Activated naive CD4-positive, alpha-beta T cell treated with anti-CD3 and anti-CD28 coated beads for 36 hours (primary cell): Measurements from ENCODE around the gene SEMA4D. TPM values are rescaled to one million over a fixed set of nuclear protein-coding genes. Genes with fewer than 3 reads are reported as not detected.

ENCODE experiments used
- CTCF ChIA-PET: fragments of 350-600 bp; sonication (Branson Sonifier 250); formaldehyde crosslinking; loops from one replicate; lab custom pipeline; 2021; ENCODE audit warnings: antibody characterized with exemption; lab: Charles Lee
- DNase-seq: peaks from one replicate; pipeline ENCODE4 v3.0.0-alpha.2; 2020
- H3K27ac Mint-ChIP-seq: one replicate; pipeline ENCODE4 v1.8.0; 2021; ENCODE audit warnings: mild to moderate bottlenecking, mixed read lengths
- H3K27me3 Mint-ChIP-seq: one replicate; pipeline ENCODE4 v1.8.0; 2021; ENCODE audit warnings: low read depth, mixed read lengths
- H3K36me3 Mint-ChIP-seq: one replicate; pipeline ENCODE4 v1.8.0; 2021; ENCODE audit warnings: low read depth, mixed read lengths
- H3K4me1 Mint-ChIP-seq: one replicate; pipeline ENCODE4 v1.8.0; 2021; ENCODE audit warnings: low read depth, mixed read lengths
- H3K4me3 Mint-ChIP-seq: one replicate; pipeline ENCODE4 v1.8.0; 2021; ENCODE audit warnings: mild to moderate bottlenecking, moderate library complexity, mixed read lengths
- H3K9me3 Mint-ChIP-seq: one replicate; pipeline ENCODE4 v1.8.0; 2021; ENCODE audit warnings: mixed read lengths
- intact Hi-C: fragments of 100-400 bp; cut with micrococcal nuclease; formaldehyde crosslinking; loops from one replicate; pipeline ENCODE4 v1.15.1; 2023
- total RNA-seq, 2 experiments: library from RNA; stranded (reverse); gene quantifications; one replicate each; pipeline ENCODE4 v1.2.3, GENCODE V29; 2021

The SEMA4D gene
- total RNA-seq, 2 experiments from 2014 or later, result 156 to 160 TPM

- Mint-ChIP-seq H3K4me3 (no peak overlapping the region), H3K27me3 (no peaks in the 10 kb centered on the region), H3K4me1 (peaks cover 93% of the 10 kb centered on the region), H3K36me3 (peaks cover 44% of the 10 kb centered on the region), H3K9me3 (no peaks in the 10 kb centered on the region), H3K27ac (peak overlapping the region; percentile 66)
- CTCF ChIA-PET, result interaction anchor here (0.8 to 3.1 kb wide), 2 partner anchors 8 to 101 kb away, joined by 3 to 20 read pairs; no protein-coding TSS in a partner anchor
- intact Hi-C loops, result no loop called here
- DNase-seq, result no peak
These were observed 50.5 kb downstream of the SEMA4D start for GRCh38 chr9:89447416-89447815.

DNA sequence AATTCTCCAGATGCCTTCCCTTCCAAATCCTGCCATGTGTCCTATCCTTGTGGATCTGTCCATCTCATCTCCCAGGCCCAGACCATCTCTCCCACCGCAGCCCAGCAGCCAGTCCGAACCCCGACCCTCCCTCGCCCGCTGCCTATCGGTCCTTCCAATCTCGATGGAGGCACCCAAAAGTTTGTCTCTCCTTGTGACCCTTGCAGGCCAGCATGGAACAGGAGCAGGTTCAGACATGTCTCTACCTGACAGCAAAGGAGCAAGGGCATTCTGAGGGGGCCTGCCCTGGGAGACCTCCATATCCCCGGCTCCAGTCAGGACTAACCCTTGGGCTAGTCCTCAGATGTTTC lies 51.0 kb downstream of the SEMA4D start:
- CTCF ChIA-PET, result no interaction called here
- Mint-ChIP-seq H3K4me1 (peaks cover 96% of the 10 kb centered on the region), H3K27ac (peak overlapping the region; percentile 66), H3K27me3 (no peaks in the 10 kb centered on the region), H3K36me3 (peaks cover 44% of the 10 kb centered on the region), H3K4me3 (no peak overlapping the region), H3K9me3 (no peaks in the 10 kb centered on the region)
- intact Hi-C loops, result no loop called here
- DNase-seq, result no peak

DNA sequence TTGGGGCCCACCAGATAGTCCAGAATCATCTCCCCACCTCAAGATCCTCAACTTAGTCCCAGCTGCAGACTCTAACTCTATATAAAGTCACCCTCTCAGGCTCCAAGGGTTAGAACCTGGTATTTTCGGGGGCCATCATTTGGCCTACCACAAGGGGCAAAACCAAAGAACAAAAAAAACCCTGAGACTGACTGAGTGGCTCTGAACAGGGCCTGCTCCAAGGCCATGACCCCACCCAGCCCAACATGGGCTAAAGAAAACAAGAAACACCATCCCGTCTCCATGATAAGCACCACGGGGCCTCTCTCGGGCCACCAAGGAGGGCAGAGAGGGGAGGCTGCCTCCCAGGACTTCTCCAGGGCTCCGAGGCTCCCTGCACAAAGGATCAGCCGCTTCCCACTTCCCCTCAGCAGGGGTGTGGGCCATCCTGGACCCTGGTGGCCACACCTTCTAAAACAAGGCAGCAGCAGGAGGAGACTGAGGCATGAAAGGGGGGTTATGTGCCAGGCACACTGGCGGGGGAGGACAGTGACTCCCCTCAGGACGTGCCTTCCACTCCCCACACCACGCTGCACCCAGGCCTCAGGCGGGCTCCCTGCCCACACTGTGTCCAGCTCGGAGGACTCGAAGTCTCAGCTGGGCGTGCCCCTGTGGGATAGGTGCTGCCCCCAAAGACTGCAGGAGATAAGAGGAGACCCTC lies 51.5 kb downstream of the SEMA4D start:
- H3K36me3 Mint-ChIP-seq, result peaks cover 41% of the 10 kb centered on the region
- no peaks in the 10 kb centered on the region for H3K9me3 Mint-ChIP-seq
- intact Hi-C loops, result no loop called here
- CTCF ChIA-PET, result interaction anchor here (1.9 kb wide), 1 partner anchor 15 kb away, joined by 4 read pairs; no protein-coding TSS in a partner anchor
- H3K4me3 Mint-ChIP-seq, result no peak overlapping the region
- peaks cover 96% of the 10 kb centered on the region for H3K4me1 Mint-ChIP-seq
- no peaks in the 10 kb centered on the region for H3K27me3 Mint-ChIP-seq
- no peak for DNase-seq
- H3K27ac Mint-ChIP-seq, result peak overlapping the region; percentile 66

- no peaks in the 10 kb centered on the region for H3K27me3 Mint-ChIP-seq
- H3K36me3 Mint-ChIP-seq, result peaks cover 39% of the 10 kb centered on the region
- peaks cover 96% of the 10 kb centered on the region for H3K4me1 Mint-ChIP-seq
- CTCF ChIA-PET, result interaction anchor here (1.1 to 2.3 kb wide), 4 partner anchors 9 to 103 kb away, joined by 4 to 9 read pairs (median 6); no protein-coding TSS in a partner anchor
- no peak overlapping the region for H3K4me3 Mint-ChIP-seq
- intact Hi-C loops, result no loop called here
- peak overlapping the region; percentile 76 for H3K27ac Mint-ChIP-seq
- H3K9me3 Mint-ChIP-seq, result no peaks in the 10 kb centered on the region
- DNase-seq, result no peak
These were observed 52.1 kb downstream of the SEMA4D start for GRCh38 chr9:89445801-89446251.

DNA sequence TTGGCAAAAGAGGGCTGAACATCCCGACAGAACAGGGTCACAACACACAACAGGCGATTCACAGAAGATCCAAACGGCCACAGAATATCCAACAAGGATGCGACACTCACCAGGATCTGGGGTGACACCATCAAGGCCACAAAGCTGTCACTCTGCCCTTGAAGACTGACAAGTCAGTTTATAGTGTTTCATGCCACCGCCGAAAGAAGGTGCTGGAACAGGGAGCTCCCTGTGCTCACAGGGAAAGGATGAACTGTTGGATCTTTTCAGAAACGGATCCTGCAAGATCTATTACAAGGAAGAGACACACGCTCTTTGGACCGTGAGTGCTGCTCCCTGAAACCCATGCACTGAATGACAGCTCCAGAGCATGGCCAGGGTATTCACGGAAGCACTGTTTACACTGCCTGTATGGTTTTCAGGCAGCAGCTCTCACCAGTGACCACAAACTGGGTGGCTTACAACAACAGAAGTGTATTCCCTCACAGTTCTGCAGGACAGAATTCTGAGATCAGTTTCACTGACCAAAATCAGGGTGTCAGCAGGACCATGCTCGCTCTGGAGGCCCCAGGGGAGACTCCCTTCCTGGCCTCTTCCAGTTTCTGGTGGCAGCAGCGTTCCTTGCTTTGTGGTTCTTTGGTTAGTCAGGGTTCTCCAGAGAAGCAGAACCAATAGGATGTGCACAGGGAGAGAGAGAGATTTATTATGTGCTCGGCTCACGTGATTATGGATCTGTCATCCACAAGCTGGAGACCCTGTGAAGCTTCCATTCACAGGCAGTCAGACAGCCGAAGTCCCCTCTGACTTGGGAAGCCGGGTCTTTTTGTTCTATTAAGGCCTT lies 52.8 kb downstream of the SEMA4D start:
- Mint-ChIP-seq H3K27me3 (no peaks in the 10 kb centered on the region), H3K4me3 (peak overlapping the region; percentile 1), H3K36me3 (peaks cover 39% of the 10 kb centered on the region), H3K9me3 (no peaks in the 10 kb centered on the region), H3K4me1 (peaks cover 96% of the 10 kb centered on the region), H3K27ac (peak overlapping the region; percentile 76)
- no peak for DNase-seq
- CTCF ChIA-PET, result interaction anchor here (1.0 to 2.3 kb wide), 6 partner anchors 8 to 104 kb away, joined by 3 to 9 read pairs (median 4); no protein-coding TSS in a partner anchor
- intact Hi-C loops, result no loop called here

DNA sequence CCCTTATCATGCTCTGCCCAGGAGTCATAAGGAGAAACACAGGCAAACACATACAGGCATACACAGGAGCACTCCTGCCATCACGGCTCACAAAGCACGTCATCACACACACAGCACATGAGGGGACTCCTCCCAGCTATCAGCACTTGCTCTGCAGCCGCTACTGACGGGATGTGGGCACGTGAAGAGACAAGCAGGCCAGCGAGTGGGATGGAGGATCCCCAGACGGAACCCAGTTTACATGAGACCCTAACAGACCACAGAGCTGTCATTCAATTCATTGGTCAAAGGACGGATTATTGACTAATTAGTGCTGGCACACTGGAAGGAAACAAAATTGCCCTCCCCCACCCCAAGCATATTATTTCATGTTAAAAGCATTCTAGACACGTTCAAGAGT lies 53.6 kb downstream of the SEMA4D start:
- Mint-ChIP-seq H3K27ac (peak overlapping the region; percentile 76), H3K27me3 (no peaks in the 10 kb centered on the region), H3K4me3 (no peak overlapping the region), H3K9me3 (no peaks in the 10 kb centered on the region), H3K36me3 (peaks cover 36% of the 10 kb centered on the region), H3K4me1 (peaks cover 96% of the 10 kb centered on the region)
- peak; percentile 74 for DNase-seq
- CTCF ChIA-PET, result interaction anchor here (1.0 to 2.3 kb wide), 4 partner anchors 7 to 105 kb away, joined by 3 to 9 read pairs (median 6); no protein-coding TSS in a partner anchor
- intact Hi-C loops, result no loop called here

- H3K4me1 Mint-ChIP-seq, result peaks cover 92% of the 10 kb centered on the region
- H3K4me3 Mint-ChIP-seq, result no peak overlapping the region
- H3K9me3 Mint-ChIP-seq, result no peaks in the 10 kb centered on the region
- DNase-seq, result no peak
- CTCF ChIA-PET, result interaction anchor here (0.6 to 0.9 kb wide), 2 partner anchors 14 to 133 kb away, joined by 3 read pairs; no protein-coding TSS in a partner anchor
- H3K36me3 Mint-ChIP-seq, result peaks cover 30% of the 10 kb centered on the region
- intact Hi-C loops, result no loop called here
- H3K27me3 Mint-ChIP-seq, result no peaks in the 10 kb centered on the region
- H3K27ac Mint-ChIP-seq, result peak overlapping the region; percentile 59
These were observed 54.7 kb downstream of the SEMA4D start for GRCh38 chr9:89442981-89443814.

GRCh38 chr9:89442501-89442978 lies 55.4 kb downstream of the SEMA4D start:
- no peak overlapping the region for H3K4me3 Mint-ChIP-seq
- intact Hi-C loops, result no loop called here
- H3K27ac Mint-ChIP-seq, result peak overlapping the region; percentile 59
- no peak for DNase-seq
- peaks cover 29% of the 10 kb centered on the region for H3K36me3 Mint-ChIP-seq
- H3K27me3 Mint-ChIP-seq, result no peaks in the 10 kb centered on the region
- H3K9me3 Mint-ChIP-seq, result no peaks in the 10 kb centered on the region
- H3K4me1 Mint-ChIP-seq, result peaks cover 94% of the 10 kb centered on the region
- CTCF ChIA-PET, result interaction anchor here (0.9 to 2.0 kb wide), 2 partner anchors 13 to 106 kb away, joined by 3 to 7 read pairs; no protein-coding TSS in a partner anchor

DNA sequence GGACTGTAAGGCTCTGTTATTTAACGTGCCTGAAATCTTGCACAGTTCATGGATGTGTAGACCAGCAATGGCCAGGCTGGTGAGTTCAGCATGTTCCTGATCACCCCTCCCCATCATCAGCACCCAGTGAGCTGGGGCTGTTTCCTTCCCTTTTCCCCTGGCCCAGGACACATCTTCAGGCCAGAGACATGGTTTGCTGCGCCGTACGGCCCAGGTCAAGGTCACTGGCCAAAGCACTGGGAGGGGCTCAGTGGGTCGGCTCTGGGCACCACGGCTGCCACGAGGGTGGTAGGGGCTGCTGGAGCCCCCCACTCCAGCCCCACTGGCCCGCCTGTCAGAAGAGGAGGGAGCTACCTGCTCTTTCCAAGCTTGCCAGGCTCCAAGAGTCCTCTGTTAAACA lies 55.9 kb downstream of the SEMA4D start:
- peaks cover 94% of the 10 kb centered on the region for H3K4me1 Mint-ChIP-seq
- H3K27ac Mint-ChIP-seq, result peak overlapping the region; percentile 59
- DNase-seq, result no peak
- H3K27me3 Mint-ChIP-seq, result no peaks in the 10 kb centered on the region
- intact Hi-C loops, result no loop called here
- H3K4me3 Mint-ChIP-seq, result no peak overlapping the region
- CTCF ChIA-PET, result interaction anchor here (2.0 to 3.3 kb wide), 2 partner anchors 13 to 107 kb away, joined by 7 to 11 read pairs; no protein-coding TSS in a partner anchor
- peaks cover 27% of the 10 kb centered on the region for H3K36me3 Mint-ChIP-seq
- H3K9me3 Mint-ChIP-seq, result no peaks in the 10 kb centered on the region

DNA sequence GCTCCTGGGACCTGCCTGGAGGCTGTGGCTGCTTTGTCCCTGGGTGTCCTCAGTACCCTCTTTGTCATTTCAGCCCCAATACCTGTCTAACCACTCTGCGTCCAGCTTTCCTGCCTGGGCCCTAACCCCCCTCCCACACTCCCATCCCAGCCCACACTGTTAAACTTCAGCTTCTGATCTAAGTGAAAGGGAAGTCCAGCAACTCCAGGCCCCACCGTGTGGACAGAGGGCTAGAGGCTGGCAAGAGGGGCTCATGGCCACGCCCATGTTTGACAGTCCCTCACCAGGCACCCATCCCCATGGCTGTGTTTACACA lies 56.3 kb downstream of the SEMA4D start:
- peak overlapping the region; percentile 54 for H3K27ac Mint-ChIP-seq
- no peak for DNase-seq
- H3K36me3 Mint-ChIP-seq, result peaks cover 25% of the 10 kb centered on the region
- no peaks in the 10 kb centered on the region for H3K9me3 Mint-ChIP-seq
- peaks cover 94% of the 10 kb centered on the region for H3K4me1 Mint-ChIP-seq
- intact Hi-C loops, result no loop called here
- no peak overlapping the region for H3K4me3 Mint-ChIP-seq
- H3K27me3 Mint-ChIP-seq, result no peaks in the 10 kb centered on the region
- CTCF ChIA-PET, result interaction anchor here (2.0 to 3.3 kb wide), 2 partner anchors 12 to 107 kb away, joined by 7 to 11 read pairs; no protein-coding TSS in a partner anchor

- Mint-ChIP-seq H3K27ac (peak overlapping the region; percentile 67), H3K27me3 (no peaks in the 10 kb centered on the region), H3K36me3 (peaks cover 25% of the 10 kb centered on the region), H3K9me3 (no peaks in the 10 kb centered on the region), H3K4me3 (no peak overlapping the region), H3K4me1 (peaks cover 94% of the 10 kb centered on the region)
- intact Hi-C loops, result no loop called here
- CTCF ChIA-PET, result interaction anchor here (0.8 to 3.3 kb wide), 4 partner anchors 12 to 108 kb away, joined by 3 to 11 read pairs (median 6); no protein-coding TSS in a partner anchor
- DNase-seq, result no peak
These were observed 56.8 kb downstream of the SEMA4D start for GRCh38 chr9:89440951-89441654.
